Measurements from ENCODE around the gene NLRP9. TPM values are rescaled to one million over a fixed set of nuclear protein-coding genes. Genes with fewer than 3 reads are reported as not detected.

Gene NLRP9
- total and polyA plus RNA-seq, 2 of the 4 experiments (the other 2 are of a cell fraction): not detected

DNA sequence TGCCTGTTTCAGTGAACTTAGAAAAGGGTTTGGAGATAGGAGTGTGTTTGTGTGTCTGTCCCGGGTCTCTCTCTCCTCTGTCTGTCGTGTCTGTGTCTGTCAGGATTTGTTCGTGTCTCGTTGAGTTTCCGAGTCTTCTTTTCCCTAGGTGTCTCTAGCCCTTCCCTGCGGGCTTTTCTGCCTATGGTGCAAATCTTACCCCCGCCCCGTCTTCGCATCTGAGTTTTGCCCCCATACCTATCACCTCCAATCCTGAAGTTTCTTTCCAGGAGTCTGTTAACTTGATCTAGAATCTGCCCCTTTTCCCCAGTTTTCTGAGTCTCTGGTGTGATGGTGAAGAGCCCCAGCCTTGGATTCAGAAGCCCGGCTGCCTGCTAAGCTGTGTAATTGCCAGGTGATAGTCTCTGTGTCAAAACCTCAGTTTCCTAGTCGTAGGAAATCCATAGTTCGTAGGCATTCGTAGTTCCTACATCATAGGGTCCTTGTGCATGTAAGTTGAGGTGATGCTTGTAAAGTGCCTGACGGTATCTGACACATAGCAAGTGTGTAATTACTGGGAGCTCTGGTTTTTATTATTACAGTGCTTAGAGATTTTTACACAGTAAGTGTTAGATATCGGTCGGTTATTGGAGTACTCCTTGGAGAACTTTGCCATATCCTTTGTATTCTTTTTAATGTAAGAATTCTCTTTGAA, 62.4 kb downstream of the NLRP9 start:
- CTCF ChIA-PET: no interaction called here
- in situ Hi-C loops (cut with MboI; ENCODE audit: low sequenced_read_pairs): loop anchor here (25.0 kb wide), 1 partner anchor 461 kb away; the partner anchor contains the start of gene ZNF444
- Histone ChIP-seq H3K27ac (ENCODE audit: insufficient read depth, low read length) (peak overlapping the region; percentile 78), H3K9me3 (ENCODE audit: control insufficient read depth, insufficient read depth, low read length) (no peaks in the 10 kb centered on the region), H4K20me1 (ENCODE audit: insufficient read depth, low read length) (peaks cover 63% of the 10 kb centered on the region), H3K79me1 (ENCODE audit: low read depth in 1 of 2, low read length in 2 of 2) (peaks cover 13 to 64% of the 10 kb centered on the region in 2 experiments; a peak in 3 of 4 replicates), H3K4me2 (ENCODE audit: low read depth, low read length) (peak overlapping the region; percentile 96), H3K4ac (ENCODE audit: low read depth, low read length) (peak overlapping the region; percentile 75), H3K4me1 (ENCODE audit: control insufficient read depth, insufficient read depth, low read length) (peaks cover 5% of the 10 kb centered on the region; the same call in 1 of the 2 replicates), H2AK5ac (ENCODE audit: low read depth, low read length) (peak overlapping the region; percentile 67), H2BK20ac (ENCODE audit: low read depth, low read length) (no peak overlapping the region), H2AFZ (replicated peaks; ENCODE audit: low read length, poor library complexity) (peak overlapping the region; percentile 94), H3K4me3 (ENCODE audit: insufficient read depth, low read depth, low read length) (peak overlapping the region; percentile 80), H3K36me3 (ENCODE audit: control insufficient read depth, insufficient read depth, low read length) (peaks cover 38% of the 10 kb centered on the region), H2BK120ac (ENCODE audit: low read depth, low read length) (no peak overlapping the region), H3K9me1 (ENCODE audit: insufficient read depth, low read length) (peaks cover 3% of the 10 kb centered on the region; the same call in 1 of the 2 replicates), H3K27me3 (ENCODE audit: control insufficient read depth, insufficient read depth, low read length) (no peaks in the 10 kb centered on the region), H3K18ac (ENCODE audit: low read depth, low read length) (no peak overlapping the region), H3K9ac (ENCODE audit: low read depth, low read length) (peak overlapping the region; percentile 98), H3K23ac (ENCODE audit: low read depth, low read length) (peak overlapping the region; percentile 73; the same call in 1 of the 2 replicates), H4K8ac (ENCODE audit: low read depth in 2 of 2, low read length in 2 of 2) (peak overlapping the region; percentile 47 to 77; a peak in 3 of 4 replicates), H3K14ac (replicated peaks; ENCODE audit: low read depth, low read length) (peak overlapping the region; percentile 35), H3K56ac (ENCODE audit: extremely low read depth, insufficient read depth, low read length) (peak overlapping the region; percentile 73), H2BK15ac (ENCODE audit: low read depth, low read length) (no peak overlapping the region), H2AK9ac (replicated peaks; ENCODE audit: low read depth, low read length, poor library complexity) (peak overlapping the region; percentile 91), H4K5ac (ENCODE audit: low read depth, low read length) (peak overlapping the region; percentile 28; the same call in 1 of the 2 replicates), H4K91ac (ENCODE audit: insufficient read depth, low read depth, low read length) (peak overlapping the region; percentile 43; the same call in 1 of the 2 replicates), H2BK5ac (ENCODE audit: low read depth, low read length, poor library complexity, severe bottlenecking) (peak overlapping the region; percentile 85)
- peak; percentile 6; the same call in 1 of the 2 replicates for TF ChIP-seq MAFK (IDR thresholded peaks at IDR 0.05; ENCODE audit: low read depth, low read length)
- no peak for TF ChIP-seq MXI1 (IDR thresholded peaks at IDR 0.05; ENCODE audit: borderline replicate concordance, low read depth, low read length)
- dilution Hi-C loops (cut with HindIII; ENCODE audit: low sequenced_read_pairs, unreplicated experiment): no loop called here
- intact Hi-C loops (cut with micrococcal nuclease): loop anchor here (2.0 kb wide), 1 partner anchor 21 kb away; the partner anchor contains the start of gene U2AF2
- BruUV-seq (replicated peaks): TSS peak; percentile 53
- DNase-seq: no peak
- 0% methylated on average over 1 of the region's 16 CpGs; no CpG with 5 or more reads in 1 of the 2 experiments for WGBS, 2 experiments (ENCODE audit: extremely low coverage in 2 of 2, insufficient read length in 1 of 2)
- no peak for ATAC-seq (ENCODE audit: low read depth)
- POLR2A ChIA-PET (ENCODE audit: unreplicated experiment): no interaction called here

All from IMR-90 (cell line).